Upper lobe of right lung (tissue), 1 donor: ENCODE data around the gene CIPC. TPM values are rescaled to one million over a fixed set of nuclear protein-coding genes. Genes with fewer than 3 reads are reported as not detected.

Experiments used
- ATAC-seq: fragments of 200-7000 bp; cut with Tn5 transposase; one replicate; pipeline ENCODE4 v1.9.1; 2020; ENCODE audit warnings: mild to moderate bottlenecking, moderate library complexity
- DNase-seq: peaks from one replicate; pipeline ENCODE4 v3.0.0-alpha.2; 2020
- H3K27ac ChIP-seq: fragments of 200-600 bp; one replicate; pipeline ENCODE4 v1.8.0; 2022
- H3K27me3 ChIP-seq: fragments of 200-600 bp; one replicate; pipeline ENCODE4 v1.8.0; 2022; ENCODE audit warnings: mild to moderate bottlenecking
- H3K36me3 ChIP-seq: fragments of 200-600 bp; one replicate; pipeline ENCODE4 v1.8.0; 2022
- H3K4me1 ChIP-seq: fragments of 200-600 bp; one replicate; pipeline ENCODE4 v1.8.0; 2022
- H3K4me3 ChIP-seq: fragments of 200-600 bp; one replicate; pipeline ENCODE4 v1.8.0; 2022; ENCODE audit warnings: mild to moderate bottlenecking
- H3K9me3 ChIP-seq: fragments of 200-600 bp; one replicate; pipeline ENCODE4 v1.8.0; 2022
- intact Hi-C: fragments of 100-400 bp; cut with DNase I; formaldehyde crosslinking; loops from one replicate; pipeline ENCODE4 v1.11.0; 2022
- total RNA-seq: library from RNA; stranded (reverse); fragmentation: NEBNext Ultra II Directional; extraction: Animal tissue kit (Norgen Biotek cat#: 25700); gene quantifications from one replicate; pipeline ENCODE4 v1.2.1, GENCODE V29; 2021
- TF ChIP-seq, protein P1 (sequence below): fragments of 200-600 bp; IDR thresholded peaks from one replicate; pipeline ENCODE4 v1.8.0; 2022; ENCODE audit warnings: antibody characterized with exemption
- donor health status: DM: no; HTN: yes; CAD: no; lungs with severe emphysema.

The CIPC gene
- total RNA-seq, 1 donor from 2014 or later, result 24.9 TPM

DNA sequence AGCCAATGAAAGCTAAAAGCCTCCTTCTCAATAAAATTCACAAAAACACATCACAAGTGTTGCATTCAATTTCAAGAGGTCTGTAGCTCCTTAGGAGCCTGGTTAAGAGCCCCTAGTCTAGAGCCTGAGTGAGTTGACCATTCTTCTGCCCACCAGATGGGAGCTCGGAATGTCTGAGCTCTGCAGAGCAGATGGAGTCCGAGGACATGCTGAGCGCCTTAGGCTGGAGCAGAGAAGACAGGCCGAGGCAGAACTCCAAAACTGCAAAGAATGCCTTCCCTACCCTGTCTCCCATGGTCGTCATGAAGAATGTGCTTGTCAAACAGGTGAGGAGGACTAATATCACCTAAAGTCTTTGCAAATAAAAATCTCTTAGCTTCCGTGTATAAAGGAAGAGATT, 11.6 kb downstream of the CIPC start:
- Histone ChIP-seq H3K27ac (no peak overlapping the region), H3K4me3 (no peak overlapping the region), H3K36me3 (peaks cover 68% of the 10 kb centered on the region), H3K27me3 (no peaks in the 10 kb centered on the region), H3K4me1 (peaks cover 10% of the 10 kb centered on the region), H3K9me3 (no peaks in the 10 kb centered on the region)
- intact Hi-C loops, result no loop called here
- TF ChIP-seq, protein P1, sequence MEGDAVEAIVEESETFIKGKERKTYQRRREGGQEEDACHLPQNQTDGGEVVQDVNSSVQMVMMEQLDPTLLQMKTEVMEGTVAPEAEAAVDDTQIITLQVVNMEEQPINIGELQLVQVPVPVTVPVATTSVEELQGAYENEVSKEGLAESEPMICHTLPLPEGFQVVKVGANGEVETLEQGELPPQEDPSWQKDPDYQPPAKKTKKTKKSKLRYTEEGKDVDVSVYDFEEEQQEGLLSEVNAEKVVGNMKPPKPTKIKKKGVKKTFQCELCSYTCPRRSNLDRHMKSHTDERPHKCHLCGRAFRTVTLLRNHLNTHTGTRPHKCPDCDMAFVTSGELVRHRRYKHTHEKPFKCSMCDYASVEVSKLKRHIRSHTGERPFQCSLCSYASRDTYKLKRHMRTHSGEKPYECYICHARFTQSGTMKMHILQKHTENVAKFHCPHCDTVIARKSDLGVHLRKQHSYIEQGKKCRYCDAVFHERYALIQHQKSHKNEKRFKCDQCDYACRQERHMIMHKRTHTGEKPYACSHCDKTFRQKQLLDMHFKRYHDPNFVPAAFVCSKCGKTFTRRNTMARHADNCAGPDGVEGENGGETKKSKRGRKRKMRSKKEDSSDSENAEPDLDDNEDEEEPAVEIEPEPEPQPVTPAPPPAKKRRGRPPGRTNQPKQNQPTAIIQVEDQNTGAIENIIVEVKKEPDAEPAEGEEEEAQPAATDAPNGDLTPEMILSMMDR, result no peak
- no peak for DNase-seq
- no peak for ATAC-seq

DNA sequence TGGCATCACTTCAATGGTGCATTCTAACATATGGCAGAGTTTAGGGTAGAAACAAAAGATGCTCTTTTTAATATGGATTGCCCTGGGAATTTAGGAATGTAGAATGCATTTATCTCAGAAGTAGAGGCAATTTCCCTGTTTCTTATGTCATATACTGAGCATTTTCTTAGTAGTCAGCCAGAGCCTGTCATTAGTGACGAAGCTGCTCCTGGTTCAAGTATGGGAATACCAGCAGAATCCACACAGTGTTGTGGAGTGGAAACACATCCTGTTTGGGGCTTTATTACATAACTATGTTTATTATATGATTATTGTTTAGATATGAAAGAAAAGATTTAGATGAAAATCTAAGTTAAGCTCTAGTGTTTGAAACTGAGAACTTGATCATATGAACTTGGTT, 12.2 kb downstream of the CIPC start:
- Histone ChIP-seq H3K4me1 (peaks cover 10% of the 10 kb centered on the region), H3K27me3 (no peaks in the 10 kb centered on the region), H3K4me3 (no peak overlapping the region), H3K9me3 (no peaks in the 10 kb centered on the region), H3K36me3 (peaks cover 73% of the 10 kb centered on the region), H3K27ac (peak overlapping the region; percentile 37)
- DNase-seq (no peak), ATAC-seq (no peak)
- intact Hi-C loops, result no loop called here
- TF ChIP-seq, protein P1, result no peak

DNA sequence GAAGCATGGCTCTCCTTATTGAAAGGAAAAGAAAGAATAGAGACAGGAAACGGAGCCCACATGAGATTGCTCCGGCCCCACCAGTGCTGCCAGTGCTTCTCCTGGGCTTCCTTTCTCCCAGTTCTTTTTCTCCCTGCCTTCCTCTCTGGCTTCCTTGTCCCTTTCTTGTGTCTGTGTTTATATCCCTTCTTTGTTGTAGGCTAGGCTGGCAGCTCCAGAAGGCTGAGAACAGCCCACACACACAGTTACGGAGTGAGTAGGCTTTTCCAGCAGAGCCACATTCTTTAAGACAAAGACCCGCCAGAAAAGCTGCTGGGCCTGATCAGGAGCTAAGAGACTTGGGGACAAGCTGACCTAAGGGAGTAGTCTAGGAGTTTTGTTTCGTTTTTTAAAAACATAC, 13.0 kb downstream of the CIPC start:
- Histone ChIP-seq H3K27ac (peak overlapping the region; percentile 37), H3K4me1 (peaks cover 10% of the 10 kb centered on the region), H3K27me3 (no peaks in the 10 kb centered on the region), H3K4me3 (no peak overlapping the region), H3K36me3 (peaks cover 75% of the 10 kb centered on the region), H3K9me3 (no peaks in the 10 kb centered on the region)
- intact Hi-C loops, result no loop called here
- DNase-seq, result peak; percentile 37
- TF ChIP-seq, protein P1, result no peak
- ATAC-seq, result peak; percentile 76

DNA sequence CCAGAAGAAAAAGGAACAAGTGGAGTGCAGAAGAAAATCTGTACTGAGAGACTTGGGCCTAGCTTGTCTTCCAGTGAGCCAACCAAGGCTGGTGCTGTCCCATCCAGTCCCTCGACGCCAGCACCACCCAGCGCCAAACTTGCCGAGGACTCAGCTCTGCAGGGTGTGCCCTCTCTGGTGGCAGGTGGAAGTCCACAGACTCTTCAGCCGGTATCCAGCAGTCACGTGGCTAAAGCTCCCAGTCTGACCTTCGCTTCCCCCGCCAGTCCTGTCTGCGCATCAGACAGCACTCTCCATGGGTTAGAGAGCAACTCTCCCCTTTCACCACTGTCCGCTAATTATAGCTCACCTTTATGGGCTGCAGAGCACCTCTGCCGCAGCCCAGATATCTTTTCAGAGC, 15.6 kb downstream of the CIPC start:
- Histone ChIP-seq H3K27ac (no peak overlapping the region), H3K36me3 (peaks cover 75% of the 10 kb centered on the region), H3K4me3 (no peak overlapping the region), H3K27me3 (no peaks in the 10 kb centered on the region), H3K9me3 (no peaks in the 10 kb centered on the region), H3K4me1 (no peaks in the 10 kb centered on the region)
- DNase-seq (peak; percentile 39), ATAC-seq (no peak)
- TF ChIP-seq, protein P1, result no peak
- intact Hi-C loops, result no loop called here

DNA sequence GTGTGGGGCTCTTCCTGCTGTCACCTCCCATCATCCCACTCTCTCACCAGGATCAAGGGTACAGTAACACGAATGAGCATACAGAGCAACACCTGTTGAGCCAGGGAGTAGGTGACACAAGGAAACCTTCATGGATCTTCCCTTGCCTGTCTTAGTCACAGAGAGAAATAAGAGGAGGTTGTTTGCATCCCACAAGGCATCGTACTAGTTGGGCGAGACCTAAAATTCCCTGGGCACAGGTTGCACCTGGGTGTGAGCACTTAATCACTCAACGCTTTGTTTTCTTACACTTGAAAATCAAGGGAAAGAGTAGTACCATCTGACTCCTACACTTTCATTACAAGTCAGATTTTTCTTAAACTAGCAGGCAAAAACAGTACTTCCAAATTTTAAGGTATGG, 16.6 kb downstream of the CIPC start:
- H3K36me3 ChIP-seq, result peaks cover 68% of the 10 kb centered on the region
- ATAC-seq (peak; percentile 53), DNase-seq (no peak)
- H3K4me3 ChIP-seq, result no peak overlapping the region
- H3K27ac ChIP-seq, result no peak overlapping the region
- H3K4me1 ChIP-seq, result no peaks in the 10 kb centered on the region
- H3K9me3 ChIP-seq, result no peaks in the 10 kb centered on the region
- intact Hi-C loops, result no loop called here
- no peaks in the 10 kb centered on the region for H3K27me3 ChIP-seq
- TF ChIP-seq, protein P1, result no peak

DNA sequence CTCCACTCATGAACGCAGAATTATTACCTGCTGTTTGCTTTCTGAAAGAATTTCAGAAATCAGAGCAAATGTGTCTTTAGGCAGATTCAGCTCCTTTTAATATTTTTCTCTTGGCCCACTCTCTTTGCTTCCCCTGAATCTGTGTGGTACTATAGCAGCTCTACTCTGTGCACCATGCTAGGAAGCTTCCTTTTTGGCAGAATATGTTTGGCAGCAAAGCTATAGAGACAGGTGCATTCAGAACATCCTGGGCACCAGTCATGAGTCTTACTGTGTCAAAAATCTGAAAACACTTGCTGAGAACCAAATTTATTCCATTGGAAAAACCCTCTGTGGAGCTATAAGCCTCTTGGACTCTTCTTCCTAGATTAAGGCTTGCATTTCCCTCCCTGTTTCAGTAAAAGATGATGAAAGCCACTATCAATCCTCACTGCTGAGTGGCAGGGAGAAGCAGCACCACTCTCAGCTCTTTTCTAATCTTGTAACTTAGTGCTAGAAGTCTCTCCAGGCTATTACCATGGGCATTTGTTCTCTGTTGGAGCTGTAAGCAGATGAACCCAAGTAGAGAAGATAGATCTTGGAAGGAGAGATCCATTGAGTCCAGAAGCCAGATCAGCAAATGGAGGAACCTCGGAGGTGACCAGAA, 18.2 kb downstream of the CIPC start:
- ATAC-seq, result no peak
- TF ChIP-seq, protein P1, result no peak

More for the DNA sequence above, 18.2 kb downstream of the CIPC start:
- H3K9me3 ChIP-seq, result no peaks in the 10 kb centered on the region
- no peak overlapping the region for H3K4me3 ChIP-seq
- intact Hi-C loops, result no loop called here
- peaks cover 56% of the 10 kb centered on the region for H3K36me3 ChIP-seq
- DNase-seq, result no peak
- H3K27me3 ChIP-seq, result no peaks in the 10 kb centered on the region
- no peaks in the 10 kb centered on the region for H3K4me1 ChIP-seq
- H3K27ac ChIP-seq, result no peak overlapping the region
